ENCODE results near the gene SLC44A1. TPM values are rescaled to one million over a fixed set of nuclear protein-coding genes. Genes with fewer than 3 reads are reported as not detected.

SLC44A1 gene
- total and polyA plus RNA-seq, 2 of the 13 experiments (the other 11 are each of a cell fraction or from before 2014, with no cell fraction given): 21.4 to 40.8 TPM

DNA sequence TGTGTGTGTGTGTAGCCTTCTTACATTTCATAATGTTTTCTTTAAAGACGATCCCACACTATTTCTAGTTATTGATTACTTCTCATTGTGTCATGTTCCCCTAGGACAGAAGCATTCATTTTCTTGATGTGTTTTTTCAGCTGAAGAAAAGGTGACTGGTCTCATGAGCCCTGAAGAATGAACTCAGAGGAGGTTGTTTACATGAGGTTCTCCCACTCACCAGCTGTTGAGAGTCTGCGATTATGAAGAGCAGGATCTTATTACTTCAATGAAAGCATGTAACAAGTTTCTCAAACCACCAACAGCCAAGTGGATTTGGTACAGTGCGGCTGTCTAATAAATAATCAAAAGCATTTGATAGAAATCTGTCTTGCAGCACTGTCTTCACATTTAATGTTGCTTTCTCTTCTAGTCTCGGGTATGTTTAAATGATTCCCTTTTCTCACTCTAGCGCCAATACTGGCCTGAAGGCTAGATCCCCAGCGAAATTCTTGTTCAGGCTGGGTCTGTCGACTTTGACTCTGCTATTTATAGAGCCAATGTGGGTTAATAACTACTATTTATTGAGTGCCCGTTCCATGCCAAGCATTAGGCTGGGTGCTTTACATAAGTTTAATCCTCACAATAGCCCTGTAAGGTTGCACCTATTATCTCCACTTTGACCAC is 193.8 kb downstream of the SLC44A1 start:
- Histone ChIP-seq H3K4me2 (ENCODE audit: low read depth, low read length) (no peak overlapping the region), H3K9me3 (ENCODE audit: low read length) (0 out of 2 replicates have a peak, but pooled peaks cover 7% of the 10 kb centered on the region), H3K9ac (ENCODE audit: insufficient read depth, low read depth, low read length) (no peak overlapping the region), H4K20me1 (ENCODE audit: insufficient read depth, low read length) (no peaks in the 10 kb centered on the region), H3K27ac (ENCODE audit: extremely low read length, insufficient read depth, low read length) (no peak overlapping the region), H3K79me2 (ENCODE audit: insufficient read depth, low read length) (no peaks in the 10 kb centered on the region), H2AFZ (ENCODE audit: low read length) (no peak overlapping the region), H3K36me3 (replicated peaks in 1 of 2; ENCODE audit: control insufficient read depth in 1 of 2, insufficient read depth in 2 of 2, low read length in 2 of 2) (no peaks in the 10 kb centered on the region), H3K27me3 (ENCODE audit: control insufficient read depth in 1 of 2, insufficient read depth in 2 of 2, low read length in 2 of 2) (no peaks in the 10 kb centered on the region), H3K4me3 (replicated peaks in 1 of 3; ENCODE audit: insufficient read depth in 1 of 3, low read depth in 2 of 3, low read length in 3 of 3) (no peak overlapping the region), H3K4me1 (ENCODE audit: insufficient read depth, low read length) (peaks cover 27% of the 10 kb centered on the region)
- WGBS (ENCODE audit: low lambda C conversion rate): 89% methylated on average over 8 of the region's 8 CpGs
- BruUV-seq (replicated peaks): no TSS peak
- ATAC-seq: no peak
- intact Hi-C loops (cut with micrococcal nuclease; ENCODE audit: unreplicated experiment) (no loop called here), in situ Hi-C loops (cut with HindIII; ENCODE audit: extremely low pct_ligation_motif_present, low pct_unique_long_range_greater_than_20kb) (no loop called here)
- DNase-seq (ENCODE audit: low spot score): no peak
- FAIRE-seq: no peak
- POLR2A ChIA-PET: no interaction called here
- CTCF ChIA-PET (ENCODE audit: low intra/inter-chr PET ratio, low total read pairs): no interaction called here
- no peak for TF ChIP-seq ATRX (CRISPR knock-in tag; IDR thresholded peaks at IDR 0.05; ENCODE audit: borderline replicate concordance)
- TF ChIP-seq ZNF547 (CRISPR knock-in tag; IDR thresholded peaks at IDR 0.05): no peak
- TF ChIP-seq, protein P1, sequence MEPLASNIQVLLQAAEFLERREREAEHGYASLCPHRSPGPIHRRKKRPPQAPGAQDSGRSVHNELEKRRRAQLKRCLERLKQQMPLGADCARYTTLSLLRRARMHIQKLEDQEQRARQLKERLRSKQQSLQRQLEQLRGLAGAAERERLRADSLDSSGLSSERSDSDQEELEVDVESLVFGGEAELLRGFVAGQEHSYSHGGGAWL (CRISPR knock-in tag; IDR thresholded peaks at IDR 0.05): no peak
- TF ChIP-seq, protein P2, sequence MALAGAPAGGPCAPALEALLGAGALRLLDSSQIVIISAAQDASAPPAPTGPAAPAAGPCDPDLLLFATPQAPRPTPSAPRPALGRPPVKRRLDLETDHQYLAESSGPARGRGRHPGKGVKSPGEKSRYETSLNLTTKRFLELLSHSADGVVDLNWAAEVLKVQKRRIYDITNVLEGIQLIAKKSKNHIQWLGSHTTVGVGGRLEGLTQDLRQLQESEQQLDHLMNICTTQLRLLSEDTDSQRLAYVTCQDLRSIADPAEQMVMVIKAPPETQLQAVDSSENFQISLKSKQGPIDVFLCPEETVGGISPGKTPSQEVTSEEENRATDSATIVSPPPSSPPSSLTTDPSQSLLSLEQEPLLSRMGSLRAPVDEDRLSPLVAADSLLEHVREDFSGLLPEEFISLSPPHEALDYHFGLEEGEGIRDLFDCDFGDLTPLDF (CRISPR knock-in tag; IDR thresholded peaks at IDR 0.05): no peak
- TF ChIP-seq, protein P3, sequence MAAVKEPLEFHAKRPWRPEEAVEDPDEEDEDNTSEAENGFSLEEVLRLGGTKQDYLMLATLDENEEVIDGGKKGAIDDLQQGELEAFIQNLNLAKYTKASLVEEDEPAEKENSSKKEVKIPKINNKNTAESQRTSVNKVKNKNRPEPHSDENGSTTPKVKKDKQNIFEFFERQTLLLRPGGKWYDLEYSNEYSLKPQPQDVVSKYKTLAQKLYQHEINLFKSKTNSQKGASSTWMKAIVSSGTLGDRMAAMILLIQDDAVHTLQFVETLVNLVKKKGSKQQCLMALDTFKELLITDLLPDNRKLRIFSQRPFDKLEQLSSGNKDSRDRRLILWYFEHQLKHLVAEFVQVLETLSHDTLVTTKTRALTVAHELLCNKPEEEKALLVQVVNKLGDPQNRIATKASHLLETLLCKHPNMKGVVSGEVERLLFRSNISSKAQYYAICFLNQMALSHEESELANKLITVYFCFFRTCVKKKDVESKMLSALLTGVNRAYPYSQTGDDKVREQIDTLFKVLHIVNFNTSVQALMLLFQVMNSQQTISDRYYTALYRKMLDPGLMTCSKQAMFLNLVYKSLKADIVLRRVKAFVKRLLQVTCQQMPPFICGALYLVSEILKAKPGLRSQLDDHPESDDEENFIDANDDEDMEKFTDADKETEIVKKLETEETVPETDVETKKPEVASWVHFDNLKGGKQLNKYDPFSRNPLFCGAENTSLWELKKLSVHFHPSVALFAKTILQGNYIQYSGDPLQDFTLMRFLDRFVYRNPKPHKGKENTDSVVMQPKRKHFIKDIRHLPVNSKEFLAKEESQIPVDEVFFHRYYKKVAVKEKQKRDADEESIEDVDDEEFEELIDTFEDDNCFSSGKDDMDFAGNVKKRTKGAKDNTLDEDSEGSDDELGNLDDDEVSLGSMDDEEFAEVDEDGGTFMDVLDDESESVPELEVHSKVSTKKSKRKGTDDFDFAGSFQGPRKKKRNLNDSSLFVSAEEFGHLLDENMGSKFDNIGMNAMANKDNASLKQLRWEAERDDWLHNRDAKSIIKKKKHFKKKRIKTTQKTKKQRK (IDR thresholded peaks at IDR 0.05; ENCODE audit: low read length): no peak
- TF ChIP-seq, protein P4, sequence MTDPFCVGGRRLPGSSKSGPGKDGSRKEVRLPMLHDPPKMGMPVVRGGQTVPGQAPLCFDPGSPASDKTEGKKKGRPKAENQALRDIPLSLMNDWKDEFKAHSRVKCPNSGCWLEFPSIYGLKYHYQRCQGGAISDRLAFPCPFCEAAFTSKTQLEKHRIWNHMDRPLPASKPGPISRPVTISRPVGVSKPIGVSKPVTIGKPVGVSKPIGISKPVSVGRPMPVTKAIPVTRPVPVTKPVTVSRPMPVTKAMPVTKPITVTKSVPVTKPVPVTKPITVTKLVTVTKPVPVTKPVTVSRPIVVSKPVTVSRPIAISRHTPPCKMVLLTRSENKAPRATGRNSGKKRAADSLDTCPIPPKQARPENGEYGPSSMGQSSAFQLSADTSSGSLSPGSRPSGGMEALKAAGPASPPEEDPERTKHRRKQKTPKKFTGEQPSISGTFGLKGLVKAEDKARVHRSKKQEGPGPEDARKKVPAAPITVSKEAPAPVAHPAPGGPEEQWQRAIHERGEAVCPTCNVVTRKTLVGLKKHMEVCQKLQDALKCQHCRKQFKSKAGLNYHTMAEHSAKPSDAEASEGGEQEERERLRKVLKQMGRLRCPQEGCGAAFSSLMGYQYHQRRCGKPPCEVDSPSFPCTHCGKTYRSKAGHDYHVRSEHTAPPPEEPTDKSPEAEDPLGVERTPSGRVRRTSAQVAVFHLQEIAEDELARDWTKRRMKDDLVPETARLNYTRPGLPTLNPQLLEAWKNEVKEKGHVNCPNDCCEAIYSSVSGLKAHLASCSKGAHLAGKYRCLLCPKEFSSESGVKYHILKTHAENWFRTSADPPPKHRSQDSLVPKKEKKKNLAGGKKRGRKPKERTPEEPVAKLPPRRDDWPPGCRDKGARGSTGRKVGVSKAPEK (CRISPR knock-in tag; IDR thresholded peaks at IDR 0.05; ENCODE audit: borderline replicate concordance): no peak
- TF ChIP-seq, protein P5, sequence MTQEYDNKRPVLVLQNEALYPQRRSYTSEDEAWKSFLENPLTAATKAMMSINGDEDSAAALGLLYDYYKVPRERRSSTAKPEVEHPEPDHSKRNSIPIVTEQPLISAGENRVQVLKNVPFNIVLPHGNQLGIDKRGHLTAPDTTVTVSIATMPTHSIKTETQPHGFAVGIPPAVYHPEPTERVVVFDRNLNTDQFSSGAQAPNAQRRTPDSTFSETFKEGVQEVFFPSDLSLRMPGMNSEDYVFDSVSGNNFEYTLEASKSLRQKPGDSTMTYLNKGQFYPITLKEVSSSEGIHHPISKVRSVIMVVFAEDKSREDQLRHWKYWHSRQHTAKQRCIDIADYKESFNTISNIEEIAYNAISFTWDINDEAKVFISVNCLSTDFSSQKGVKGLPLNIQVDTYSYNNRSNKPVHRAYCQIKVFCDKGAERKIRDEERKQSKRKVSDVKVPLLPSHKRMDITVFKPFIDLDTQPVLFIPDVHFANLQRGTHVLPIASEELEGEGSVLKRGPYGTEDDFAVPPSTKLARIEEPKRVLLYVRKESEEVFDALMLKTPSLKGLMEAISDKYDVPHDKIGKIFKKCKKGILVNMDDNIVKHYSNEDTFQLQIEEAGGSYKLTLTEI (CRISPR knock-in tag; conservative IDR thresholded peaks at IDR 0.05): no peak
- no peak for TF ChIP-seq ZSCAN25 (CRISPR knock-in tag; IDR thresholded peaks at IDR 0.05)
- no peak for TF ChIP-seq MXD4 (CRISPR knock-in tag; IDR thresholded peaks at IDR 0.05)
- TF ChIP-seq ZNF510 (CRISPR knock-in tag; IDR thresholded peaks at IDR 0.05; ENCODE audit: low read depth): no peak
- no peak for TF ChIP-seq HIVEP1 (CRISPR knock-in tag; IDR thresholded peaks at IDR 0.05)
- no peak for TF ChIP-seq NR3C1 (CRISPR knock-in tag; IDR thresholded peaks at IDR 0.05)
